Neural cell (in vitro differentiated cells): ENCODE data around the gene UBE2V1. TPM values are rescaled to one million over a fixed set of nuclear protein-coding genes. Genes with fewer than 3 reads are reported as not detected.

Source experiments
- H2AFZ ChIP-seq: fragments of 200-600, 300-800 bp; sonication (generic), shearing (Covaris generic); 2 replicates; pipeline ENCODE4 v1.6.0; 2014; ENCODE audit warnings: low read depth, mild to moderate bottlenecking, antibody characterized with exemption, low read length, moderate library complexity
- H3F3A ChIP-seq: fragments of 200-600 bp; shearing (Covaris generic); 2 replicates; pipeline ENCODE4 v1.6.1; 2016; ENCODE audit warnings: mild to moderate bottlenecking, moderate library complexity, mixed read lengths, antibody characterized with exemption, low read length; ENCODE audit not compliant: insufficient read depth, poor library complexity, severe bottlenecking
- H3K27ac ChIP-seq: fragments of 200-600, 300-800 bp; sonication (generic), shearing (Covaris generic); 2 replicates; pipeline ENCODE4 v1.5.1; 2014; ENCODE audit warnings: mild to moderate bottlenecking, low read length, moderate library complexity
- H3K27me3 ChIP-seq: fragments of 300-800, 200-600 bp; sonication (generic), shearing (Covaris generic); 2 replicates; pipeline ENCODE4 v1.6.0; 2014; ENCODE audit warnings: mild to moderate bottlenecking, low read depth, low read length, moderate library complexity; ENCODE audit not compliant: insufficient read depth
- H3K36me3 ChIP-seq: fragments of 300-800, 200-600 bp; sonication (generic), shearing (Covaris generic); 2 replicates; pipeline ENCODE4 v1.5.1; 2014; ENCODE audit warnings: mild to moderate bottlenecking, antibody characterized with exemption, low read length, moderate library complexity; ENCODE audit not compliant: insufficient read depth
- H3K4me2 ChIP-seq: fragments of 300-800, 200-600 bp; sonication (generic), shearing (Covaris generic); 2 replicates; pipeline ENCODE4 v1.6.0; 2014; ENCODE audit warnings: mild to moderate bottlenecking, low read length
- H3K4me3 ChIP-seq: fragments of 300-800, 200-600 bp; sonication (generic), shearing (Covaris generic); 2 replicates; pipeline ENCODE4 v1.5.1; 2014; ENCODE audit warnings: mild to moderate bottlenecking, low read length, moderate library complexity
- H3K79me2 ChIP-seq: fragments of 200-600 bp; shearing (Covaris generic); replicated peaks from 2 replicates; pipeline ENCODE4 v1.6.0; 2014; ENCODE audit warnings: mild to moderate bottlenecking, low read length, moderate library complexity; ENCODE audit not compliant: insufficient read depth
- H3K9ac ChIP-seq: fragments of 300-800, 200-600 bp; sonication (generic), shearing (Covaris generic); 2 replicates; pipeline ENCODE4 v1.6.1; 2016; ENCODE audit warnings: mild to moderate bottlenecking, low read length, mixed read lengths
- H3K9me2 ChIP-seq: fragments of 200-600 bp; shearing (Covaris generic); 2 replicates; pipeline ENCODE4 v1.6.1; 2016; ENCODE audit warnings: mild to moderate bottlenecking, low read length, mixed read lengths; ENCODE audit not compliant: insufficient read depth
- H3K9me3 ChIP-seq: fragments of 200-600, 300-800 bp; sonication (generic), shearing (Covaris generic); 2 replicates; pipeline ENCODE4 v1.6.1; 2016; ENCODE audit warnings: mild to moderate bottlenecking, mixed run types, low read length, moderate library complexity, mixed read lengths
- H4K20me1 ChIP-seq: fragments of 200-600 bp; shearing (Covaris generic); 2 replicates; pipeline ENCODE4 v1.6.1; 2016; ENCODE audit warnings: mild to moderate bottlenecking, mixed run types; ENCODE audit not compliant: insufficient read depth
- CTCF ChIP-seq: fragments of 450-650 bp; IDR thresholded peaks from 2 replicates; pipeline ENCODE4 v1.5.1; 2014; ENCODE audit warnings: antibody characterized with exemption, mild to moderate bottlenecking, moderate library complexity; ENCODE audit not compliant: poor library complexity, severe bottlenecking
- EP300 ChIP-seq: fragments of 450-650 bp; conservative IDR thresholded peaks from 2 replicates; pipeline ENCODE4 v1.6.1; 2014; ENCODE audit warnings: antibody characterized with exemption, mild to moderate bottlenecking, moderate library complexity; ENCODE audit not compliant: poor library complexity, severe bottlenecking
- EZH2 ChIP-seq: fragments of 200-600, 300-800 bp; shearing (Covaris generic), sonication (generic); IDR thresholded peaks from 2 replicates; pipeline ENCODE4 v1.6.1; 2014; ENCODE audit warnings: antibody characterized with exemption, low read length, borderline replicate concordance, mild to moderate bottlenecking; ENCODE audit not compliant: insufficient read depth, poor library complexity, severe bottlenecking
- MXI1 ChIP-seq: fragments of 450-650 bp; conservative IDR thresholded peaks from 2 replicates; pipeline ENCODE4 v1.6.1; 2014; ENCODE audit warnings: antibody characterized with exemption, mild to moderate bottlenecking; ENCODE audit not compliant: poor library complexity, severe bottlenecking
- POLR2AphosphoS5 ChIP-seq: IDR thresholded peaks from 2 replicates; pipeline ENCODE4 v1.6.1; 2012
- RAD21 ChIP-seq: fragments of 450-650 bp; conservative IDR thresholded peaks from 2 replicates; pipeline ENCODE4 v1.6.1; 2014; ENCODE audit warnings: antibody characterized with exemption, mild to moderate bottlenecking, moderate library complexity
- REST ChIP-seq: IDR thresholded peaks from 2 replicates; pipeline ENCODE4 v1.6.1; 2012; ENCODE audit warnings: borderline replicate concordance
- SMC3 ChIP-seq: fragments of 450-650 bp; conservative IDR thresholded peaks from 2 replicates; pipeline ENCODE4 v1.6.1; 2014; ENCODE audit warnings: antibody characterized with exemption, mild to moderate bottlenecking, moderate library complexity; ENCODE audit not compliant: poor library complexity
- TAF1 ChIP-seq: IDR thresholded peaks from 2 replicates; pipeline ENCODE4 v1.6.1; 2012; ENCODE audit warnings: low read depth
- polyA plus RNA-seq: library from polyadenylated mRNA; depleted of rRNA; stranded (reverse); fragments of >200 nt; gene quantifications from 2 replicates; pipeline ENCODE4 v1.2.3, GENCODE V29; 2014

Gene UBE2V1
- polyA plus RNA-seq, 1 donor from 2014 or later, result 34.4 TPM

GRCh38 chr20:50039706-50040431, 73.1 kb downstream of the UBE2V1 start:
- TF ChIP-seq SMC3, result no peak
- no peak for TF ChIP-seq RAD21
- no peak for TF ChIP-seq EZH2
- no peak for TF ChIP-seq REST
- TF ChIP-seq EP300, result no peak
- TF ChIP-seq POLR2AphosphoS5, result no peak
- no peak for TF ChIP-seq CTCF
- TF ChIP-seq TAF1, result no peak
- TF ChIP-seq MXI1, result no peak
- no peaks in the 10 kb centered on the region for H3K9me2 ChIP-seq
- H3K9ac ChIP-seq, result no peak overlapping the region
- H3K9me3 ChIP-seq, result no peaks in the 10 kb centered on the region
- no peak overlapping the region for H2AFZ ChIP-seq
- no peaks in the 10 kb centered on the region for H3K79me2 ChIP-seq
- no peak overlapping the region for H3K27ac ChIP-seq
- no peaks in the 10 kb centered on the region for H3K36me3 ChIP-seq
- no peaks in the 10 kb centered on the region for H3F3A ChIP-seq
- no peak overlapping the region for H3K4me3 ChIP-seq
- H4K20me1 ChIP-seq, result no peaks in the 10 kb centered on the region
- H3K27me3 ChIP-seq, result no peaks in the 10 kb centered on the region
- no peak overlapping the region for H3K4me2 ChIP-seq

GRCh38 chr20:50038574-50038991, 74.4 kb downstream of the UBE2V1 start:
- no peak overlapping the region for H3K4me3 ChIP-seq
- H3K9me2 ChIP-seq, result no peaks in the 10 kb centered on the region
- H3K9ac ChIP-seq, result no peak overlapping the region
- H3K27me3 ChIP-seq, result no peaks in the 10 kb centered on the region
- H3K27ac ChIP-seq, result no peak overlapping the region
- H3K4me2 ChIP-seq, result no peak overlapping the region
- H3K79me2 ChIP-seq, result no peaks in the 10 kb centered on the region
- H3F3A ChIP-seq, result no peaks in the 10 kb centered on the region
- no peaks in the 10 kb centered on the region for H4K20me1 ChIP-seq
- no peaks in the 10 kb centered on the region for H3K36me3 ChIP-seq
- no peak for TF ChIP-seq MXI1
- no peak for TF ChIP-seq EP300
- no peak for TF ChIP-seq REST
- TF ChIP-seq POLR2AphosphoS5, result no peak
- TF ChIP-seq SMC3, result no peak
- no peak for TF ChIP-seq RAD21
- TF ChIP-seq TAF1, result no peak
- TF ChIP-seq CTCF, result no peak
- TF ChIP-seq EZH2, result no peak
- H2AFZ ChIP-seq, result no peak overlapping the region
- no peaks in the 10 kb centered on the region for H3K9me3 ChIP-seq
